HUES6 (cell line): ENCODE measurements around the gene MEF2C.

Experiments
- H3K27ac ChIP-seq: 2 replicates; pipeline ENCODE4 v1.7.0; 2013; ENCODE audit warnings: low read depth, mild to moderate bottlenecking, low read length, inconsistent platforms
- H3K27me3 ChIP-seq: 2 replicates; pipeline ENCODE4 v1.6.1; 2013; ENCODE audit warnings: low read length; ENCODE audit not compliant: control insufficient read depth, insufficient read depth
- H3K36me3 ChIP-seq: 2 replicates; pipeline ENCODE4 v1.6.1; 2013; ENCODE audit warnings: low read length; ENCODE audit not compliant: control insufficient read depth, insufficient read depth
- H3K4me1 ChIP-seq: 2 replicates; pipeline ENCODE4 v1.6.1; 2013; ENCODE audit warnings: low read length; ENCODE audit not compliant: control insufficient read depth, insufficient read depth
- H3K4me3 ChIP-seq: 2 replicates; pipeline ENCODE4 v1.5.1; 2013; ENCODE audit warnings: low read depth, low read length
- H3K9ac ChIP-seq: one replicate; pipeline ENCODE4 v1.6.1; 2013; ENCODE audit warnings: mild to moderate bottlenecking, low read length
- H3K9me3 ChIP-seq: 2 replicates; pipeline ENCODE4 v1.6.1; 2013; ENCODE audit warnings: low read depth, low read length; ENCODE audit not compliant: control insufficient read depth, insufficient read depth

MEF2C gene

DNA sequence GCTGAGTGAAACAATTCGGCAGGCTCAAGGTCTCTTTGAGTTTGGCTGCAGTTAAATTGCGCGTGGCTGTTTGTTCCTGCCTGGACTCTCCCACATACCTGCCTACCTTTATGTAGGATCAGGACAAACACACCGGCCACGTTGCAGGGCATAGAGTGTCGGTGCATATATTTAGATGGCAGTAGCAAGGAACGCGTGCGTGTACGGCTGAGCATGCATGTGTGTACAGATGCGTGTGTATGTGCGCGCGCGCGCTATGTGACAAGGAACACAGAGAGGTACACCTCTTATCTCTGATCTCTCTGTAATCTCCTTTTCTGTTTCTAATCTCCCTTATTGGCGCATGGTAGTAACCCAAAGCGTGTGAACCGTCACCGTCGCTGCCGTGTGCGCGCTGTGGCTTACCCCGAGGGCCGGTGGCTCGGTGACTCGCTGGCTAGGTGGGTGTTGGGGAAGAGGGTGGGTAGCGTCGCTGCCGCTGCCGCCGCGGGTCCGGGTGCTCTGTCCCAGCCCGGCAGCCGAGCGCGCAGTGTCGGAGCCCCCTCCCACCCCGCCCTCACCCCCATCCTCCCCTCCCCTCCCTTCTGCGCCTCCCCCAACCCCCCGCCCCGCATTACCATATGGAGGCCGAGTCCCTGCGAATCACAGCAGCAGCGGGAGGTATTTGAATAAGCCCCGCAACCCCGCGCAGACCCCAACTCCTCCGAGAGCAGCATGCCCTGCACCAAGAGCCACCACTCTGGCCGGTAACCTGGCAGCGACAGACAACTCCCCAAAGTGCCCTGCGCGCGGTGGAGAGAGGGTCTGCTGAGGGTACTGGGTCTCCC lies 204.8 kb downstream of the MEF2C start:
- Histone ChIP-seq H3K9me3 (no peaks in the 10 kb centered on the region), H3K4me3 (peak overlapping the region; percentile 48), H3K36me3 (no peaks in the 10 kb centered on the region), H3K4me1 (peaks cover 38% of the 10 kb centered on the region), H3K9ac (no peak overlapping the region), H3K27ac (no peak overlapping the region), H3K27me3 (peaks cover 100% of the 10 kb centered on the region)

DNA sequence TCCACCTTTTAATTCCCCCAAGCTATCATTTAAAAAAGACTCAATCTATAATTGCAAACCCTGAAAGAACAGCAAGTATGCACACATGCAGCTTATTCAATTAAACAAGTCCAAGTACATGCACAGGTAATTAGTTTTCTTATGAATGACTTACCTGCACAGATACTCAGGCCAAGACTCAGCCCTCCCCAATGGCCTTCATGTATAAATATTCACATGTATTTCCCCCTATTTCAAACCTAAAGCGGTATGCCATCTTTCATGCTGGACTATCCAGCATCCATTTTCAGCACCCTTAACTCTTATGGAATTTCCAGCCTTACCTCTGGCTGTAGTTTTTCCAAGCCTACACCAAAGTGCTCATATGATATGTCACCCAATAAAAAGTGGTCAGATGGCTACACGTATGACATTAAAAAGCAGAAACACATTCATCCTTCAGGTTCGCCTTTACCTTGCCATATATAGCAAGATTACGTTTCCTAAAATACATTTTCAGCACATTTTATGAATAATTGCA lies 205.5 kb downstream of the MEF2C start:
- Histone ChIP-seq H3K27me3 (peaks cover 100% of the 10 kb centered on the region), H3K9ac (no peak overlapping the region), H3K4me1 (peaks cover 40% of the 10 kb centered on the region)

DNA sequence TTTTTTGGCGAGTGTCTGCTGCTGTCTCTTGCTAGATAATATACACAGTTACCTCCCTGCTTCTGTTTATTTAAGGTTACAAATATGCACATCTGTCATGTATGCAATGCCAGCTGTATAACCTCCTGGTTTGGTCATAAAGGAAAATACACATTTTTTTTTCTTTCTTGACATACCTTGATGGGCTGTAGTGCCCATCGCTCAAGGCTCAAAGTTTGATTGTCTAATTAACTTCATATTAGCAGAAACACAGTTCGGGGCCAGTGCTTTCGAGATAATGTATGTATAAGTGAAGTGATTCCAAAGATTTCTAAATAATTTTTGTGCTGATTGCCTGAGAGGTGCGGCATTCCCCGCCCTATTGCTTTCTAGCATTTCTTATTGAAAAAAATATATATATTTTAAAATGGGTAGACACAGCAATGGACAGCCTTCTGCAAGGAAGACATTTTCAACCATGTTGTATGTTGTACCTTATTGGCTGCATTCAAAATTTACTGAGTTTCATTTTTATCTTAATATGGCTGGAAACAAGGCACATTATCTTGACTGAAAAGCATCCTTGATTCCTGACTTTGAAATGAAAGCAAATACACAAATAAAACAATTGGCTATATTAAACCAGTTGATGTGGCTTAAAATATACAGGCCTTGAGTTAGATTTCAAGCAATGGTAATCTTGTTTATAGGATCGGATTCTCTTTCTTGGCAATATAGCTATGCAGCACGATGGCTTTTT lies 206.2 kb downstream of the MEF2C start:
- no peaks in the 10 kb centered on the region for H3K36me3 ChIP-seq
- H3K4me1 ChIP-seq: peaks cover 45% of the 10 kb centered on the region
- no peak overlapping the region for H3K27ac ChIP-seq
- no peak overlapping the region for H3K9ac ChIP-seq
- peak overlapping the region; percentile 66; the same call in 1 of the 2 replicates for H3K4me3 ChIP-seq
- H3K27me3 ChIP-seq: peaks cover 100% of the 10 kb centered on the region
- H3K9me3 ChIP-seq: no peaks in the 10 kb centered on the region

More for the DNA sequence above, 205.5 kb downstream of the MEF2C start:
- H3K27ac ChIP-seq: no peak overlapping the region
- no peak overlapping the region for H3K4me3 ChIP-seq
- no peaks in the 10 kb centered on the region for H3K36me3 ChIP-seq
- no peaks in the 10 kb centered on the region for H3K9me3 ChIP-seq

- Histone ChIP-seq H3K27me3 (peaks cover 100% of the 10 kb centered on the region), H3K4me1 (peaks cover 53% of the 10 kb centered on the region), H3K36me3 (no peaks in the 10 kb centered on the region), H3K9ac (peak overlapping the region; percentile 61), H3K9me3 (no peaks in the 10 kb centered on the region), H3K27ac (no peak overlapping the region), H3K4me3 (peak overlapping the region; percentile 66)
Observed at GRCh38 chr5:88675708-88676636, 207.0 kb downstream of the MEF2C start.

DNA sequence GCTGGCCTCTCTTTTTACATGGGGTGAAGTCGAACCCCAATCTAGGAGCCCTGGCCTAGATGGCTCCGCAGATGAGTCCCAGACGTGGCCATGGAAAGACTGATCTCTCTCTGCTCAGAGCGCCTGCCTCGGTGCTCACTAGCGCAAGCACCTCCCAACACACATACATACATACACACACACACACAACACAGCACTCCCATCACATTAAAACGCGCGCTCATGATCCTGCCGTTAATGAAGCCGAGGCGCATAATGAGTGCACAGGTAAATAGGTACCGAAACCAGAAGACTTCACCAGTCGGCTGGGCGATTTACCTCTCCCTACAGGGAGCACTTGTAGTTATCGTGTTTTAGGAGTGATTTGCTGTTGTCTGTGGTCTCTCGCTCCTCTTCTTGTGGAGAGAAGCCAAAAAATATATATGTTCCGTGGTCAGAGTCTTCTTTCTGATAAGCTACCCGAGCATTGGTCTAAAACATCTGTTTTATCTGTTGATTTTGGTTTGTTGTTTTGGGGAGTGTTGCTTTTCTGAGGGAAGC lies 207.7 kb downstream of the MEF2C start:
- H3K4me3 ChIP-seq: peak overlapping the region; percentile 66
- H3K36me3 ChIP-seq: no peaks in the 10 kb centered on the region
- H3K9me3 ChIP-seq: no peaks in the 10 kb centered on the region
- H3K9ac ChIP-seq: peak overlapping the region; percentile 61
- H3K27me3 ChIP-seq: peaks cover 100% of the 10 kb centered on the region
- peaks cover 53% of the 10 kb centered on the region for H3K4me1 ChIP-seq
- no peak overlapping the region for H3K27ac ChIP-seq

- no peaks in the 10 kb centered on the region for H3K36me3 ChIP-seq
- no peaks in the 10 kb centered on the region for H3K9me3 ChIP-seq
- peaks cover 47% of the 10 kb centered on the region for H3K4me1 ChIP-seq
- peak overlapping the region; percentile 61 for H3K9ac ChIP-seq
- peak overlapping the region; percentile 66 for H3K4me3 ChIP-seq
- peaks cover 100% of the 10 kb centered on the region for H3K27me3 ChIP-seq
- H3K27ac ChIP-seq: no peak overlapping the region
Observed at GRCh38 chr5:88674356-88675167, 208.4 kb downstream of the MEF2C start.

- Histone ChIP-seq H3K27ac (no peak overlapping the region), H3K4me1 (peaks cover 46% of the 10 kb centered on the region), H3K9me3 (no peaks in the 10 kb centered on the region), H3K36me3 (no peaks in the 10 kb centered on the region), H3K9ac (peak overlapping the region; percentile 23), H3K4me3 (peak overlapping the region; percentile 66), H3K27me3 (peaks cover 100% of the 10 kb centered on the region)
Observed at GRCh38 chr5:88673253-88674105, 209.5 kb downstream of the MEF2C start.

- H3K36me3 ChIP-seq: no peaks in the 10 kb centered on the region
- peak overlapping the region; percentile 66 for H3K4me3 ChIP-seq
- H3K27me3 ChIP-seq: peaks cover 100% of the 10 kb centered on the region
- H3K27ac ChIP-seq: no peak overlapping the region
- H3K9me3 ChIP-seq: no peaks in the 10 kb centered on the region
- peaks cover 50% of the 10 kb centered on the region for H3K4me1 ChIP-seq
- peak overlapping the region; percentile 23 for H3K9ac ChIP-seq
Observed at GRCh38 chr5:88672644-88673252, 210.2 kb downstream of the MEF2C start.
